ENCODE measurements around the gene KCNN3.

The KCNN3 gene

DNA sequence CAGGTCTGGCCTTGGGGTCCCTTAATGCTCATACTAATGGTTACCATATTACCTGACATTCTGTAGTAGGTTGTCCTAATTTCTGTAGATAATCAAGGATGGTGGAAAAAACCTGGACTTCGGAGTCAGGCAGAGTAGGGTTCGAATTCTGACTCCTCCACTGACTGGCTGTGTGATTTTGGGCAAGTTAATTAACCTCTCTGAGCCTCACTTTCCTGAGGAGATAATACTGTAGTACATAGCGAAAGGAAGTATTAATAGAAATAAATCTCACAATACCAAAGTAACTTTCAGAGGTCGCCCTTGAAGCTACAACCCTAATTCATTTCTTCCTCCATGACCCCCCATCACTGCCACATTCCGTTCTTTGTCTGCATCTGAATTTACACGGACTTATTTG lies 72.9 kb downstream of the KCNN3 start:
- no peak overlapping the region for H3K4me3 ChIP-seq (ENCODE audit: low read depth, low read length)

DNA sequence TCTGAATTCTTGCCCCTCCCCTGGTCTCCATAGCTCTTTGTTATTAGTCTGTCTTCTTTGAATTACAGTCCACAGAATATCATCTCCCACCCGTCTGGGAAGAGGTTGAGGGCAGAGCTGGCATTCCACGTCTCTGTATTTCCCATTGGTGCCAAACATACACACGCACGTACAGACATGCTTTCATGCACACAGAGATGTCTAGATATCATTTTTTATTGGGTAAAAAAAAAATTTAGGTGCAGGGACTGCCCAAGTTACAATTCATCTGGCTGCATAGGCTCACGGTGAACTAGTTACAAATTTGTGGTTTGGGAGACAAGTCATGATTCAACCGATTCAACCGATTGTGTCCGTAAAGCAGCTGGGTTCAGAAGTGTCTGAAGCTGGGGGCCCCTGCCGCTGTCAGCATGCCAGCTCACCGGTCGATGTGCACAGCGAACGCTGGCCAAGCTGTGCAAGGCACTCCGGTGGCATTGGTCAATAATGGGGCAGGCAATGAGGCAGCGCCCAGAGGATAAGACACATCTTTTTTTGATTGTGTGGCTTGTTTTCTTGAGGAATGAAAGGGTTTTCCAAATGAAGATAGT lies 73.7 kb downstream of the KCNN3 start:
- no peak for DNase-seq (ENCODE audit: low read depth)
- no peak overlapping the region for H3K4me3 ChIP-seq (ENCODE audit: low read depth, low read length)
- no peak for TF ChIP-seq CTCF (conservative IDR thresholded peaks at IDR 0.05; ENCODE audit: low read depth, low read length)

More for the DNA sequence above, 72.9 kb downstream of the KCNN3 start:
- TF ChIP-seq CTCF (conservative IDR thresholded peaks at IDR 0.05; ENCODE audit: low read depth, low read length): no peak
- no peak for DNase-seq (ENCODE audit: low read depth)

- no peak for TF ChIP-seq CTCF (conservative IDR thresholded peaks at IDR 0.05; ENCODE audit: low read depth, low read length)
- no peak overlapping the region for H3K4me3 ChIP-seq (ENCODE audit: low read depth, low read length)
- no peak for DNase-seq (ENCODE audit: low read depth)
Observed at GRCh38 chr1:154794608-154795007, 75.5 kb downstream of the KCNN3 start.

- no peak overlapping the region for H3K4me3 ChIP-seq (ENCODE audit: low read depth, low read length)
- no peak for DNase-seq (ENCODE audit: low read depth)
- TF ChIP-seq CTCF (conservative IDR thresholded peaks at IDR 0.05; ENCODE audit: low read depth, low read length): no peak
Observed at GRCh38 chr1:154793685-154794084, 76.4 kb downstream of the KCNN3 start.

- DNase-seq (ENCODE audit: low read depth): no peak
- TF ChIP-seq CTCF (conservative IDR thresholded peaks at IDR 0.05; ENCODE audit: low read depth, low read length): no peak
- no peak overlapping the region for H3K4me3 ChIP-seq (ENCODE audit: low read depth, low read length)
Observed at GRCh38 chr1:154792899-154793298, 77.2 kb downstream of the KCNN3 start.

DNA sequence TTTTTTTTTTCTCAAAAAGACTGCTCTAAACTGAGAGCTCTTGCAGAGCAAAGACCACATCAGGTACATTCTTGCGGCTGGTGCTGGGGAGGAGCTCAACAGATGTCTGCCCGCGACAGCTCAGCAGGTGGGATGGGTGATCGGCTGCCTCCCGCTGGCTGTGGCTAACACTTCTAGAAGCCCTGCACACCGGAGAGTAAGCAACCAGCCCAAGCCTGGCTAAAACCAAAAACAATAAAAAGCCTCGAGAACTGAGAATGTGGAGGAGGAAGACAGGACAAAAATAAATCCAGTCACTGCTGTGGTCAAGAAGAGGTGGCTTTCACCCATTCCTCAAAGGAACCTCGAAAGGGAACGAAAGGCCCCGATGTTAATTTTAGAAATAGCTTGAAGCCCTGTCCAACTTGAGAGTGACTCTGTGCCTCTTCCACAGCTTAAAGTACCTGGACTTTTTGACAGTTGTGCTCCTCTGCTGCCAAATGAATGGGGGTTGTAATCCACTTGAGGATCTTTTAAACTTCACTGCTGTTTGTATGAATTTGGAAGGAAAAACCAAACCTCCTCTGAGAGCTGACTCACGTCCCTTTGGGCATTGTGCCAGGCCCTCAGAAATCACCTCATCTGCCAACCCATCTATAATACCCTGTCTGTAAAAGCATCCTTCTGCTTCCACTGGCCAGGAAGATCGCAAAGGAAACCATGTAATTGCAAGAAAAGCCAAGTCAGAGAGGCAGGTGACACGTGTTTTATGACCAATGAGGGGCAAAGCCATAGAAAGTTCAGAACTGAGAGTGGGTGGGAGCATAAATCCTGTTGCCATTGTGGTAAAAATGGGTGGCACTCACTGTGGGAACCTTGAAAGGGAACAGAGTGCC lies 78.6 kb downstream of the KCNN3 start:
- DNase-seq (ENCODE audit: low read depth): peak; percentile 39
- no peak overlapping the region for H3K4me3 ChIP-seq (ENCODE audit: low read depth, low read length)
- TF ChIP-seq CTCF (conservative IDR thresholded peaks at IDR 0.05; ENCODE audit: low read depth, low read length): no peak

Measured in choroid plexus epithelial cell (primary cell).